HG02943 (cell line): Measurements from ENCODE around the gene PAOX.
"Not testable (repeated sequence)": the region's sequence is repeated elsewhere in the genome, so short reads cannot be mapped to it uniquely, and the experiment has no call there.

Experiments
- ATAC-seq: cut with Tn5 transposase; IDR thresholded peaks from one replicate; pipeline ENCODE4 v1.9.1; 2021; ENCODE audit warnings: mild to moderate bottlenecking, low read depth, moderate library complexity; ENCODE audit not compliant: unreplicated experiment

The PAOX gene

GRCh38 chr10:133422807-133423771, 44.0 kb downstream of the PAOX start:
- ATAC-seq: no peak

- ATAC-seq: not testable (repeated sequence)
These were observed 45.0 kb downstream of the PAOX start for GRCh38 chr10:133424102-133424501.

- not testable (repeated sequence) for ATAC-seq
These were observed 45.5 kb downstream of the PAOX start, which contains the start of gene SPRN for GRCh38 chr10:133424601-133425000. Gene SPRN (minus strand): TSS chr10:133424625. CDS start chr10:133423681, 944 bp downstream.

GRCh38 chr10:133429571-133429970, 50.5 kb downstream of the PAOX start:
- ATAC-seq: not testable (repeated sequence)

GRCh38 chr10:133431888-133432613, 53.0 kb downstream of the PAOX start:
- ATAC-seq: not testable (repeated sequence)

GRCh38 chr10:133432789-133433188, 53.7 kb downstream of the PAOX start:
- ATAC-seq: not testable (repeated sequence)

- ATAC-seq: no peak
These were observed 59.7 kb downstream of the PAOX start for GRCh38 chr10:133438711-133439273.

- no peak for ATAC-seq
These were observed 60.7 kb downstream of the PAOX start for GRCh38 chr10:133439517-133440461.

- no peak for ATAC-seq
These were observed 61.7 kb downstream of the PAOX start for GRCh38 chr10:133440633-133441285.
